Breast epithelium (tissue), 3 donors: ENCODE data around the gene CTNNA2.

Source experiments
- POLR2A ChIP-seq: fragments of 450-650 bp; IDR thresholded peaks from one replicate; pipeline ENCODE4 v1.6.1; 2016; ENCODE audit warnings: antibody characterized with exemption, mild to moderate bottlenecking, moderate library complexity
- POLR2AphosphoS5 ChIP-seq, 3 donors: sonication (generic); formaldehyde crosslinking; IDR thresholded peaks; one replicate each; pipeline ENCODE4 v1.6.1; 2017; ENCODE audit warnings: antibody characterized with exemption in 3 of 3

DNA sequence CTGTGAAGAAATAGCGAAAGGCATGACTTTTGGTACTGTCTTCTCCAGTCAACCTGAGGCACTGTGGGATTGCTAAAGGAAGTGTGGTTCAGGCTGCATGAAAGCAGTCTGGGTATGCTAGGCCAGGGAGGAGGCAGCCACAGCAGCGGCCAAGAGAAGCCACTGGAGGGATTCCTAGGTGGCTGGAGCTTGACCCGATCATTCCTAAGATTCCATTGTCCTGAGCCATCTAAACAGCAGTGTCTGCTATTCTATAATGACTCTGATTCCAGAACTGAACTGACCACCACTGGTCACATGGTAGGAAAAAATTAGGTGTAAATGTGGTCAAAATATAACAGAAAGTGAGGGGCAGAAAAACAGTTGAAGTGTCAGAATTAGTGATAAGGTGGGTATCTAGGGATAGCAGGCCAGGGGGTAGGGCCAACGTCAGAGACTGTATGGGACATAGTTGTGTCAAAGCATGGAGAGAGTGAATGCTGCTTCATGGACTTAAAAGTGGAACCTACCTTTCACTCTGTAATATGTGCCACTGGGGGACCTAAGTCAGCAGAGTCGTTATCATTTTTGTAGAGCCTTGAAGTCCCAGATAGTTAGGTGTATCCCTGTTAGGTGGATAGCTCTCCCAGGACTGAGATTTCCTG lies 204.6 kb downstream of the CTNNA2 start:
- TF ChIP-seq POLR2AphosphoS5 (IDR thresholded peaks at IDR 0.05) (no peak), POLR2A (no peak)
